ENCODE data around the gene ENKD1.

DNA sequence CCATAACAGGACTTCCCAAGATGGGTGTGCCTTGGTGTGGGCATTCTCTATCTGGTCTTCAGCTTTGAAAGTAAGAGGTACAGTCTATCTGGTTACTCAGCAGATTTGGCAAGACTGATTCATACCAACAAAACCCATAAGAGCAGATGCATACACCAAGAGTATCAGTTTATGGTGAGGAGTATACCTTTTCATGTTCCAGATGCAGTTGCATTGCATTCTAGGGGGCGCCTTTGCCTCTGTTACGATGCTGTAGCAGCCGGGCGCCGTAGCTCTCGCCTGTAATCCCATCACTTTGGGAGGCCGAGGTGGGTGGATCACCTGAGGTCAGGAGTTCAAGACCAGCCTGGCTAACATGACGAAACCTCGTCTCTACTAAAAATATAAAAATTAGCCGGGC is 52.7 kb downstream of the ENKD1 start:
- TF ChIP-seq, protein P1, sequence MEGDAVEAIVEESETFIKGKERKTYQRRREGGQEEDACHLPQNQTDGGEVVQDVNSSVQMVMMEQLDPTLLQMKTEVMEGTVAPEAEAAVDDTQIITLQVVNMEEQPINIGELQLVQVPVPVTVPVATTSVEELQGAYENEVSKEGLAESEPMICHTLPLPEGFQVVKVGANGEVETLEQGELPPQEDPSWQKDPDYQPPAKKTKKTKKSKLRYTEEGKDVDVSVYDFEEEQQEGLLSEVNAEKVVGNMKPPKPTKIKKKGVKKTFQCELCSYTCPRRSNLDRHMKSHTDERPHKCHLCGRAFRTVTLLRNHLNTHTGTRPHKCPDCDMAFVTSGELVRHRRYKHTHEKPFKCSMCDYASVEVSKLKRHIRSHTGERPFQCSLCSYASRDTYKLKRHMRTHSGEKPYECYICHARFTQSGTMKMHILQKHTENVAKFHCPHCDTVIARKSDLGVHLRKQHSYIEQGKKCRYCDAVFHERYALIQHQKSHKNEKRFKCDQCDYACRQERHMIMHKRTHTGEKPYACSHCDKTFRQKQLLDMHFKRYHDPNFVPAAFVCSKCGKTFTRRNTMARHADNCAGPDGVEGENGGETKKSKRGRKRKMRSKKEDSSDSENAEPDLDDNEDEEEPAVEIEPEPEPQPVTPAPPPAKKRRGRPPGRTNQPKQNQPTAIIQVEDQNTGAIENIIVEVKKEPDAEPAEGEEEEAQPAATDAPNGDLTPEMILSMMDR (IDR thresholded peaks at IDR 0.05): no peak
- no peak for TF ChIP-seq POLR2A (IDR thresholded peaks at IDR 0.05)

All from lower leg skin (tissue), 3 donors.